GM18502 (cell line): ENCODE measurements around the gene SMPDL3A.
"Not testable (repeated sequence)": the region's sequence is repeated elsewhere in the genome, so short reads cannot be mapped to it uniquely, and the experiment has no call there.

Source experiments
- ATAC-seq: cut with Tn5 transposase; IDR thresholded peaks from one replicate; pipeline ENCODE4 v1.9.1; 2021; ENCODE audit warnings: mild to moderate bottlenecking; ENCODE audit not compliant: unreplicated experiment, poor library complexity

SMPDL3A gene

DNA sequence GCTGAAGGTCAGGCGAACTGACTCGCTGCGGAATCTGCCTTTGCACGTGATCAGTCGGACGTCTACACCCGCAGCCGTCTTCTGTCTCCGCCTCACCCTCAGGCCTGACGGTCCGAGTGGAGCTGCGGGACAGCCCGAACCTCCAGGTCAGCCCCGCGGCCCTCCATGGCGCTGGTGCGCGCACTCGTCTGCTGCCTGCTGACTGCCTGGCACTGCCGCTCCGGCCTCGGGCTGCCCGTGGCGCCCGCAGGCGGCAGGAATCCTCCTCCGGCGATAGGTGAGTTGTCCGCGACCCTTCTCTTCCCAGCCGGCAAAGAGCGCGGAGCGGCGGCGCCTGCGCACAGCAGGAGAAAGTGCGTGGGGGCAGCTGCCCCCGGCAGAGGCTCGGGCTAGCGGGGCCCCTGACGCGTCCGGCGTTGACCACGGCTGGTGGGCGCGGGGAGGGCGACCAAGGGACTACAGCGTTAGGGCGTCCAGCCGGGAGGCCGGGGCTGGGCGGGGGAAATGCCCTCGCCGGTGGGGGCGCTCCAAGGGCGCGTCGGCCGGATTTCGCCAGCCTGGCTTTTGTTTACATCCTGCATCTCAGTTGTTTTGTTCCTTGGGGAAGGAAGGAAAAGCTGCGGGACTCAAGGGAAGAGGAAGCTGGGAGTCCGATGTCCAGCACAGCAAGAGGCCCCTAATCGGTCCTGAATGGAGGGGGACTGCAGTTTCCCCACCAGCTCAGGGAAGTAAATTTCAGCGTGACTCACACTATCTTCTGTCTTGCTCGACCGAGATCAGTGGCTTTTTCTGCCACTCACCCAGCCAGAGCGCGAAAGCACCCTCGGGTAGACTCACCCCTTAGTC, at the start of gene SMPDL3A:
SMPDL3A (plus strand) TSS at position 77 of the 846 bp plus-strand sequence; CDS start at position 166, 89 bp downstream.
- peak; percentile 63 for ATAC-seq

GRCh38 chr6:122740091-122740490, 49.0 kb upstream of the SMPDL3A start:
- ATAC-seq, result no peak

GRCh38 chr6:122740936-122741335, 48.1 kb upstream of the SMPDL3A start:
- no peak for ATAC-seq

DNA sequence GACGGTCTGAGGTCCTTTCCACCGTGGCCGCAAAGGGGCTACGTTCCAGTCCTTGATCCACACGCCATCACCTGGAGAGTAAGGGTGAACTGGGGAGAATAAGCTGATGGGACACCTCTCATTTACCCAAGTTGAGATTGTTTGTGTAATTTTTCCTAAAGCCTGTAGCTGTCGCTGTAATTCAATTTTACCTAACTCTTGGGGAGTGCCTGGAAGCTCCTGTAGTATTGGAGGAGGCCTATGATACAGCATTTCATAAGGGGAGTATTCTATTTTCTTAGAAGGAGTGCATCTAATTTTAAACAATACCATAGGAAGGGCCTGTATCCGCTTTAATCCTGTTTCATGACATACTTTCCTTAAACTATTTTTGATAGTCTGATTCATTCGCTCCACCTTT, 44.8 kb upstream of the SMPDL3A start:
- ATAC-seq, result not testable (repeated sequence)

DNA sequence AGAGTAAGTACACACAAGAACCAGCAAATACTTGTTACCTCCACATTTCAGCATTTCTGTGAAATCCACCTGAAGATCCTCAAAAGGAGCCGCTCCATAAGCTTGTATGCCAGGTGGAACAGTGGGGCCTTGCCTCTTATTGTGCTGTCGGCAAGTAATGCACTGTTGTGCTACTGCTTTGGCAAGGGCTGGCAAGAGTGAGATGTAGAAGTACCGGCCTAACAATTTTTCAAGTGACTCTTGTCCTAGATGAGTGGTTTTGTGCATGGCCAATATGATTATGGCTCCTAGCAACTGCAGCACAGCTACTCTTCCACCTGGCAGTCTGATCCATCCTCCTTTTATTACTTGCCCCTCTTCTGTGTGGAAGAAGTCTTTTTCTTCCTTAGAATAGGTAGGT, 44.2 kb upstream of the SMPDL3A start:
- ATAC-seq, result not testable (repeated sequence)

GRCh38 chr6:122746688-122747087, 42.4 kb upstream of the SMPDL3A start:
- no peak for ATAC-seq

- no peak for ATAC-seq
These were observed 41.5 kb upstream of the SMPDL3A start for GRCh38 chr6:122747573-122747972.

- ATAC-seq, result not testable (repeated sequence)
These were observed 40.1 kb upstream of the SMPDL3A start for GRCh38 chr6:122748945-122749344.

GRCh38 chr6:122749451-122750050, 39.5 kb upstream of the SMPDL3A start:
- no peak for ATAC-seq

GRCh38 chr6:122751326-122751725, 37.7 kb upstream of the SMPDL3A start:
- peak; percentile 89 for ATAC-seq

- ATAC-seq, result no peak
These were observed 36.6 kb upstream of the SMPDL3A start for GRCh38 chr6:122752459-122752858.

GRCh38 chr6:122753000-122753687, 35.9 kb upstream of the SMPDL3A start:
- no peak for ATAC-seq

DNA sequence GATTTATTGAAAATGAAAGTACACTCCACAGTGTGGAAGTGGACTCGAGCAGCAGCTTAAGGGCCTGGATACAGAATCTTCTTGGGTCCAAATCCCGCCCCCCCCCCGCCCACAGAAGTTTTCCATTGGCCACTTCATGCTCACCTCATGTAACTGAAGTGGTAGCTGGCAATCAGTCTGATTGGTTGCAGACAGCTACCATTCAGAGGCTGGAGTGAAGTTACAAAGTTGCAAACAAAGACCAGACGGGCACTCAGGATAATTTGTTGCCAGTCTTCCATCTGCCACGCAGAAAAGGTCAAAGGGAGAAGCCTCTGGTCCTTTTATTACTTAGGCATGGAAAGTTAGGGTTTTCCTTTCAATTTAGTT, 35.4 kb upstream of the SMPDL3A start:
- ATAC-seq, result no peak

- ATAC-seq, result no peak
These were observed 34.8 kb upstream of the SMPDL3A start for GRCh38 chr6:122754191-122754731.

- no peak for ATAC-seq
These were observed 33.2 kb upstream of the SMPDL3A start for GRCh38 chr6:122755901-122756300.

DNA sequence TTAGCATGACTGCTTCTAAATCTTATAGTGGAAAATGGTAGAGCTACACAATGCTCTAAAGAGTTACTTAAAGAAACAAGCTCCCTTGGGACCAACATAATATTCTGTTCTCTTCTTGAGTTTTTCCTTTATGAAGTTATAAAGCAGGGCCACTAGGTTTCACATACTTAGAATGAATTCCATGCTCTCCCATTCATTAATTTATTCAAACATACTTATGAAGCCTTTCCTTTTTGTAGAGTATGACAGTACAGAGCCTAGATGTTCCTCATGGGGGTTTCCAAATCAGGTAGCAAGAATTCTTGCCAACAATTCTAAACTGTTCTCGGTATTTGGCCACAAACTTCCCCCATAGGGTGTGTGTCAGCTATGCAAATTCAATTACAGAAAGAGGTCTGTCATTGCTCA, 30.1 kb upstream of the SMPDL3A start:
- peak; percentile 100 for ATAC-seq

GRCh38 chr6:122760330-122760729, 28.7 kb upstream of the SMPDL3A start:
- no peak for ATAC-seq

- no peak for ATAC-seq
These were observed 22.8 kb upstream of the SMPDL3A start for GRCh38 chr6:122766256-122766655.

GRCh38 chr6:122770835-122771601, 18.0 kb upstream of the SMPDL3A start:
- ATAC-seq, result no peak

DNA sequence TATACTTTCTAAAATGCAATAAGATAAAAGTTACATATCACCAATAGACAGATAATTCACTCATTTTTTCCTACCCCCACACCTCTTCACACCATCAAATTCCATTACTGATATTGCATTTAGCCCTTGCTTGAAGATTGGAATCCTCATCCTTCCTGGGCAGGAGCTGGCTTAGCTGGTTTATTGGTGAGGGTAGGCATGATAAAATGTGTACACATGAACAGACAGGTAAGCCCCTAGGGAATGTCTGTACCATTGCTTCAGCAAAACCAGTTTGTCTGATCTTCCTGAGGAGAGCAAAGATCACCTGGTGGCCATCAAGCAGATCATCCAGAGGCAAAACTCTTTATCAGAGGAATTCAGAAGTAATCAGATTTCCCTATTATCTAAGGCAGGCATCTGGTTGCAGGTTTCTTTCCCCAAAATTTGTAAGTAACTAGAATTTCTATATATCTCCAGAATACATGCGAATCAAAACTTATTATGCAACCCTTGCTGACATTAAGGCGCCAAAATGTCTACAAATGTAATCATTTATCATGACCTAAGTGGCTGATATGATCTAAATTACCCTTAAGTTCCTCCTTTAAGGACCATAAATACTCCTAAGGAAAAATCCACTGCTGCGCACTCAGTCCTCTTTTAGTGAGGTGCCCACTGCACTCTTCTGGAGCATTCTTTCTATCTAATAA, 16.2 kb upstream of the SMPDL3A start:
- no peak for ATAC-seq
